ENCODE results near the gene DOCK6.

The DOCK6 gene

GRCh38 chr19:11195681-11196080 lies 66.6 kb downstream of the DOCK6 start:
- no peak for TF ChIP-seq Cebpa-rat (IDR thresholded peaks at IDR 0.05)

GRCh38 chr19:11194656-11195558 lies 67.4 kb downstream of the DOCK6 start:
- peak overlapping the region; percentile 40 to 78 (median 56); a peak in 19 of 20 replicates for H3K4me3 ChIP-seq
- H3K4me1 ChIP-seq, result peaks cover 70 to 89% (median 83%) of the 10 kb centered on the region in 10 experiments
- peak overlapping the region; percentile 73 to 85 (median 79) for H3K9ac ChIP-seq
- H4K20me1 ChIP-seq, result no peaks in the 10 kb centered on the region; a peak in 2 of 22 replicates
- H3K9me3 ChIP-seq (replicated peaks in 1 of 11), result peaks cover 0 to 8% (median 0%) of the 10 kb centered on the region in 11 experiments; a peak in 4 of 22 replicates
- TF ChIP-seq Cebpa-rat (IDR thresholded peaks at IDR 0.05), result no peak
- H3K36me3 ChIP-seq, result peaks cover 11 to 32% (median 20%) of the 10 kb centered on the region in 11 experiments; a peak in 21 of 22 replicates
- H3K27me3 ChIP-seq, result no peaks in the 10 kb centered on the region
- peak overlapping the region; percentile 50 to 90 (median 86); a peak in 21 of 22 replicates for H3K27ac ChIP-seq
- H3K4me2 ChIP-seq, result peak overlapping the region; percentile 92 to 99 (median 96)

More at GRCh38 chr19:11195681-11196080, 66.6 kb downstream of the DOCK6 start:
- no peaks in the 10 kb centered on the region for H3K27me3 ChIP-seq
- no peaks in the 10 kb centered on the region; a peak in 1 of 22 replicates for H4K20me1 ChIP-seq
- peaks cover 0 to 8% (median 0%) of the 10 kb centered on the region in 11 experiments; a peak in 4 of 22 replicates for H3K9me3 ChIP-seq (replicated peaks in 1 of 11)
- H3K4me2 ChIP-seq, result peak overlapping the region; percentile 92 to 99 (median 96)
- peaks cover 62 to 82% (median 75%) of the 10 kb centered on the region in 10 experiments for H3K4me1 ChIP-seq
- peaks cover 11 to 26% (median 16%) of the 10 kb centered on the region in 11 experiments; a peak in 21 of 22 replicates for H3K36me3 ChIP-seq
- peak overlapping the region; percentile 73 to 85 (median 79) for H3K9ac ChIP-seq
- H3K4me3 ChIP-seq, result peak overlapping the region; percentile 40 to 78 (median 56); a peak in 19 of 20 replicates
- H3K27ac ChIP-seq, result peak overlapping the region; percentile 50 to 90 (median 86); a peak in 20 of 22 replicates

GRCh38 chr19:11194173-11194572 lies 68.2 kb downstream of the DOCK6 start:
- Histone ChIP-seq H3K9ac (peak overlapping the region; percentile 73 to 85 (median 79); a peak in 20 of 22 replicates), H3K27ac (peak overlapping the region in 10 of 11 experiments; percentile 71 to 90 (median 86); a peak in 20 of 22 replicates), H3K27me3 (no peaks in the 10 kb centered on the region), H3K4me1 (peaks cover 77 to 93% (median 88%) of the 10 kb centered on the region in 10 experiments), H4K20me1 (no peaks in the 10 kb centered on the region; a peak in 3 of 22 replicates), H3K36me3 (peaks cover 11 to 37% (median 21%) of the 10 kb centered on the region in 11 experiments; a peak in 21 of 22 replicates), H3K4me3 (peak overlapping the region in 8 of 10 experiments; percentile 9 to 78 (median 56); a peak in 15 of 20 replicates), H3K9me3 (replicated peaks in 1 of 11) (peaks cover 0 to 8% (median 0%) of the 10 kb centered on the region in 11 experiments; a peak in 4 of 22 replicates), H3K4me2 (peak overlapping the region; percentile 92 to 99 (median 96))
- TF ChIP-seq Cebpa-rat (IDR thresholded peaks at IDR 0.05), result no peak

GRCh38 chr19:11192957-11193939 lies 69.1 kb downstream of the DOCK6 start:
- Histone ChIP-seq H3K27ac (peak overlapping the region in 9 of 11 experiments; percentile 78 to 90 (median 87); a peak in 17 of 22 replicates), H3K4me3 (peak overlapping the region in 6 of 10 experiments; percentile 28 to 78 (median 56); a peak in 8 of 20 replicates), H4K20me1 (no peaks in the 10 kb centered on the region; a peak in 3 of 22 replicates), H3K27me3 (no peaks in the 10 kb centered on the region), H3K36me3 (peaks cover 11 to 47% (median 26%) of the 10 kb centered on the region in 11 experiments; a peak in 21 of 22 replicates), H3K4me2 (peak overlapping the region; percentile 92 to 99 (median 96)), H3K4me1 (peaks cover 78 to 93% (median 88%) of the 10 kb centered on the region in 10 experiments), H3K9me3 (replicated peaks in 1 of 11) (peaks cover 0 to 8% (median 0%) of the 10 kb centered on the region in 11 experiments; a peak in 4 of 22 replicates), H3K9ac (peak overlapping the region; percentile 73 to 85 (median 79); a peak in 19 of 22 replicates)
- no peak for TF ChIP-seq Cebpa-rat (IDR thresholded peaks at IDR 0.05)

- H3K4me2 ChIP-seq, result peak overlapping the region; percentile 64 to 98 (median 95)
- peak overlapping the region in 6 of 10 experiments; percentile 6 to 78 (median 46); a peak in 11 of 20 replicates for H3K4me3 ChIP-seq
- no peaks in the 10 kb centered on the region for H3K27me3 ChIP-seq
- peak overlapping the region in 8 of 11 experiments; percentile 12 to 85 (median 79); a peak in 12 of 22 replicates for H3K9ac ChIP-seq
- H3K4me1 ChIP-seq, result peaks cover 86 to 100% (median 96%) of the 10 kb centered on the region in 10 experiments
- H4K20me1 ChIP-seq, result no peaks in the 10 kb centered on the region; a peak in 3 of 22 replicates
- H3K27ac ChIP-seq, result peak overlapping the region in 10 of 11 experiments; percentile 17 to 90 (median 86); a peak in 20 of 22 replicates
- peaks cover 11 to 57% (median 33%) of the 10 kb centered on the region in 11 experiments; a peak in 21 of 22 replicates for H3K36me3 ChIP-seq
- H3K9me3 ChIP-seq (replicated peaks in 1 of 11), result peaks cover 0 to 8% (median 0%) of the 10 kb centered on the region in 11 experiments; a peak in 4 of 22 replicates
- peak in 6 of 11 experiments; percentile 19 to 94 (median 70); a peak in 8 of 22 replicates for TF ChIP-seq Cebpa-rat (IDR thresholded peaks at IDR 0.05)
Observed at GRCh38 chr19:11191934-11192333, 70.4 kb downstream of the DOCK6 start.

- H3K9me3 ChIP-seq (replicated peaks in 1 of 11), result peaks cover 0 to 8% (median 0%) of the 10 kb centered on the region in 11 experiments; a peak in 4 of 22 replicates
- peaks cover 11 to 64% (median 39%) of the 10 kb centered on the region in 11 experiments; a peak in 21 of 22 replicates for H3K36me3 ChIP-seq
- no peak for TF ChIP-seq Cebpa-rat (IDR thresholded peaks at IDR 0.05)
- H4K20me1 ChIP-seq, result no peaks in the 10 kb centered on the region; a peak in 3 of 22 replicates
- no peaks in the 10 kb centered on the region for H3K27me3 ChIP-seq
- H3K4me2 ChIP-seq, result peak overlapping the region; percentile 64 to 98 (median 95)
- peak overlapping the region in 8 of 11 experiments; percentile 12 to 85 (median 76); a peak in 12 of 22 replicates for H3K9ac ChIP-seq
- H3K27ac ChIP-seq, result peak overlapping the region in 10 of 11 experiments; percentile 17 to 90 (median 86); a peak in 21 of 22 replicates
- peaks cover 85 to 100% (median 98%) of the 10 kb centered on the region in 10 experiments for H3K4me1 ChIP-seq
- peak overlapping the region in 7 of 10 experiments; percentile 6 to 78 (median 46); a peak in 9 of 20 replicates for H3K4me3 ChIP-seq
Observed at GRCh38 chr19:11191273-11191755, 71.0 kb downstream of the DOCK6 start.

- H4K20me1 ChIP-seq, result no peaks in the 10 kb centered on the region; a peak in 3 of 22 replicates
- peaks cover 0 to 8% (median 0%) of the 10 kb centered on the region in 11 experiments; a peak in 4 of 22 replicates for H3K9me3 ChIP-seq (replicated peaks in 1 of 11)
- peak overlapping the region in 3 of 11 experiments; percentile 19 to 75 (median 44); a peak in 4 of 22 replicates for H3K9ac ChIP-seq
- H3K4me1 ChIP-seq, result peaks cover 82 to 100% (median 97%) of the 10 kb centered on the region in 10 experiments
- H3K27me3 ChIP-seq, result no peaks in the 10 kb centered on the region
- peak overlapping the region; percentile 12 to 98 (median 94); a peak in 16 of 22 replicates for H3K4me2 ChIP-seq
- peaks cover 11 to 72% (median 45%) of the 10 kb centered on the region in 11 experiments; a peak in 21 of 22 replicates for H3K36me3 ChIP-seq
- no peak for TF ChIP-seq Cebpa-rat (IDR thresholded peaks at IDR 0.05)
- H3K27ac ChIP-seq, result peak overlapping the region in 5 of 11 experiments; percentile 0 to 90 (median 88); a peak in 9 of 22 replicates
- H3K4me3 ChIP-seq, result no peak overlapping the region
Observed at GRCh38 chr19:11190501-11190900, 71.8 kb downstream of the DOCK6 start.
